ENCODE results near the gene LRRC43.

- TF ChIP-seq, protein P1, sequence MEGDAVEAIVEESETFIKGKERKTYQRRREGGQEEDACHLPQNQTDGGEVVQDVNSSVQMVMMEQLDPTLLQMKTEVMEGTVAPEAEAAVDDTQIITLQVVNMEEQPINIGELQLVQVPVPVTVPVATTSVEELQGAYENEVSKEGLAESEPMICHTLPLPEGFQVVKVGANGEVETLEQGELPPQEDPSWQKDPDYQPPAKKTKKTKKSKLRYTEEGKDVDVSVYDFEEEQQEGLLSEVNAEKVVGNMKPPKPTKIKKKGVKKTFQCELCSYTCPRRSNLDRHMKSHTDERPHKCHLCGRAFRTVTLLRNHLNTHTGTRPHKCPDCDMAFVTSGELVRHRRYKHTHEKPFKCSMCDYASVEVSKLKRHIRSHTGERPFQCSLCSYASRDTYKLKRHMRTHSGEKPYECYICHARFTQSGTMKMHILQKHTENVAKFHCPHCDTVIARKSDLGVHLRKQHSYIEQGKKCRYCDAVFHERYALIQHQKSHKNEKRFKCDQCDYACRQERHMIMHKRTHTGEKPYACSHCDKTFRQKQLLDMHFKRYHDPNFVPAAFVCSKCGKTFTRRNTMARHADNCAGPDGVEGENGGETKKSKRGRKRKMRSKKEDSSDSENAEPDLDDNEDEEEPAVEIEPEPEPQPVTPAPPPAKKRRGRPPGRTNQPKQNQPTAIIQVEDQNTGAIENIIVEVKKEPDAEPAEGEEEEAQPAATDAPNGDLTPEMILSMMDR (conservative IDR thresholded peaks at IDR 0.05; ENCODE audit: low read depth, low read length), result no peak
- TF ChIP-seq POLR2A (IDR thresholded peaks at IDR 0.05; ENCODE audit: low read depth, low read length) (no peak), BHLHE40 (IDR thresholded peaks at IDR 0.05; ENCODE audit: low read depth, low read length) (no peak), CHD1 (IDR thresholded peaks at IDR 0.05; ENCODE audit: low read depth, low read length) (no peak), RFX5 (IDR thresholded peaks at IDR 0.05; ENCODE audit: low read depth, low read length) (no peak), RAD21 (IDR thresholded peaks at IDR 0.05; ENCODE audit: low read length) (no peak), FOS (IDR thresholded peaks at IDR 0.05; ENCODE audit: low read depth, low read length) (no peak), MXI1 (IDR thresholded peaks at IDR 0.05; ENCODE audit: borderline replicate concordance, low read depth, low read length) (no peak), USF2 (IDR thresholded peaks at IDR 0.05; ENCODE audit: low read depth, low read length) (no peak), NFE2L2 (IDR thresholded peaks at IDR 0.05; ENCODE audit: low read depth, low read length) (no peak)
- TF ChIP-seq, protein P2, sequence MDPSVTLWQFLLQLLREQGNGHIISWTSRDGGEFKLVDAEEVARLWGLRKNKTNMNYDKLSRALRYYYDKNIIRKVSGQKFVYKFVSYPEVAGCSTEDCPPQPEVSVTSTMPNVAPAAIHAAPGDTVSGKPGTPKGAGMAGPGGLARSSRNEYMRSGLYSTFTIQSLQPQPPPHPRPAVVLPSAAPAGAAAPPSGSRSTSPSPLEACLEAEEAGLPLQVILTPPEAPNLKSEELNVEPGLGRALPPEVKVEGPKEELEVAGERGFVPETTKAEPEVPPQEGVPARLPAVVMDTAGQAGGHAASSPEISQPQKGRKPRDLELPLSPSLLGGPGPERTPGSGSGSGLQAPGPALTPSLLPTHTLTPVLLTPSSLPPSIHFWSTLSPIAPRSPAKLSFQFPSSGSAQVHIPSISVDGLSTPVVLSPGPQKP (IDR thresholded peaks at IDR 0.05; ENCODE audit: borderline replicate concordance, low read depth, low read length), result no peak
Measured at GRCh38 chr12:122185494-122186082, 2.7 kb downstream of the LRRC43 start.

Data from IMR-90 (cell line).